AG04450 (cell line): Measurements from ENCODE around the gene ARNT2. TPM values are rescaled to one million over a fixed set of nuclear protein-coding genes. Genes with fewer than 3 reads are reported as not detected.

Experiments used
- CTCF ChIA-PET: fragments of 300-600, 350-600 bp; formaldehyde crosslinking; extraction: SDS; loops from one replicate; lab custom pipeline; 2022; ENCODE audit warnings: antibody characterized with exemption, inconsistent platforms; lab: Charles Lee
- POLR2A ChIA-PET: fragments of 350-600 bp; formaldehyde crosslinking; extraction: SDS; loops from one replicate; lab custom pipeline; 2021; ENCODE audit warnings: antibody characterized with exemption, inconsistent platforms; lab: Yijun Ruan, JAX
- DNase-seq: peaks from one replicate; pipeline ENCODE4 v3.0.0-alpha.2; 2011; ENCODE audit warnings: low read depth, low spot score
- H3K27ac ChIP-seq: one replicate; pipeline ENCODE4 v1.5.1; 2012; ENCODE audit warnings: low read depth, low read length, control low read depth
- H3K27me3 ChIP-seq: one replicate; pipeline ENCODE4 v1.6.0; 2012; ENCODE audit warnings: low read length; ENCODE audit not compliant: control insufficient read depth, insufficient read depth
- H3K4me3 ChIP-seq: 2 replicates; pipeline ENCODE4 v1.5.1; 2011; ENCODE audit warnings: mild to moderate bottlenecking, low read depth, low read length, control low read depth
- H3K9me3 ChIP-seq: 2 replicates; pipeline ENCODE4 v1.5.1; 2012; ENCODE audit warnings: low read length; ENCODE audit not compliant: control insufficient read depth, insufficient read depth
- polyA plus RNA-seq: library from polyadenylated mRNA; depleted of rRNA; stranded (reverse); fragments of >200 nt; gene quantifications from 2 replicates; pipeline ENCODE4 v1.2.3, GENCODE V29; 2011
- TF ChIP-seq, protein P1 (sequence below): IDR thresholded peaks from 2 replicates; pipeline ENCODE4 v1.5.1; 2011; ENCODE audit warnings: low read depth, low read length, control low read depth, inconsistent platforms

The ARNT2 gene
- polyA plus RNA-seq, 1 experiment = 36.8 TPM

DNA sequence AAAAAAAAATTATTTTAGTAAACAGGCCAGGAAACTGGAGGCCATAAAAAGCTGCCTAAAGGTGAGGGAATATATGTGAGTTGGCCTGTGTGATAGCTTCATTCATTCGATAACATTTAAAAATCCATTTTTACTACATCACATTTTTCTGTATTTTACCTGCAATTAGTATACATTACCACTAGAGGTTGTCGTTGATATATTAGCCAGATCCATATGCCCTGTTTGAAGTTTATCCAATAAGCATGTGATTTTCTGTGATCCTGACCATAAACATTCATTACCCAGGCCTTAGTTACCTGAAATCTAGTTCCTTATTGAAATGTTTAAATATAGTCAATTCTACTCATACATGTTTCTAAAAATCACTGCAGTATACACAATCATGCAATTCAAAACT is 71.4 kb downstream of the ARNT2 start:
- Histone ChIP-seq H3K9me3 (peaks cover 10% of the 10 kb centered on the region), H3K4me3 (no peak overlapping the region), H3K27me3 (no peaks in the 10 kb centered on the region), H3K27ac (no peak overlapping the region)
- CTCF ChIA-PET = interaction anchor here (0.6 to 2.2 kb wide), 7 partner anchors 8 to 1136 kb away, joined by 3 to 10 read pairs (median 4); partner anchors contain the start of gene CEMIP
- POLR2A ChIA-PET = interaction anchor here (0.5 to 1.2 kb wide), 2 partner anchors 8 to 20 kb away, joined by 3 read pairs; no protein-coding TSS in a partner anchor
- no peak for DNase-seq
- TF ChIP-seq, protein P1, sequence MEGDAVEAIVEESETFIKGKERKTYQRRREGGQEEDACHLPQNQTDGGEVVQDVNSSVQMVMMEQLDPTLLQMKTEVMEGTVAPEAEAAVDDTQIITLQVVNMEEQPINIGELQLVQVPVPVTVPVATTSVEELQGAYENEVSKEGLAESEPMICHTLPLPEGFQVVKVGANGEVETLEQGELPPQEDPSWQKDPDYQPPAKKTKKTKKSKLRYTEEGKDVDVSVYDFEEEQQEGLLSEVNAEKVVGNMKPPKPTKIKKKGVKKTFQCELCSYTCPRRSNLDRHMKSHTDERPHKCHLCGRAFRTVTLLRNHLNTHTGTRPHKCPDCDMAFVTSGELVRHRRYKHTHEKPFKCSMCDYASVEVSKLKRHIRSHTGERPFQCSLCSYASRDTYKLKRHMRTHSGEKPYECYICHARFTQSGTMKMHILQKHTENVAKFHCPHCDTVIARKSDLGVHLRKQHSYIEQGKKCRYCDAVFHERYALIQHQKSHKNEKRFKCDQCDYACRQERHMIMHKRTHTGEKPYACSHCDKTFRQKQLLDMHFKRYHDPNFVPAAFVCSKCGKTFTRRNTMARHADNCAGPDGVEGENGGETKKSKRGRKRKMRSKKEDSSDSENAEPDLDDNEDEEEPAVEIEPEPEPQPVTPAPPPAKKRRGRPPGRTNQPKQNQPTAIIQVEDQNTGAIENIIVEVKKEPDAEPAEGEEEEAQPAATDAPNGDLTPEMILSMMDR = peak; percentile 28

DNA sequence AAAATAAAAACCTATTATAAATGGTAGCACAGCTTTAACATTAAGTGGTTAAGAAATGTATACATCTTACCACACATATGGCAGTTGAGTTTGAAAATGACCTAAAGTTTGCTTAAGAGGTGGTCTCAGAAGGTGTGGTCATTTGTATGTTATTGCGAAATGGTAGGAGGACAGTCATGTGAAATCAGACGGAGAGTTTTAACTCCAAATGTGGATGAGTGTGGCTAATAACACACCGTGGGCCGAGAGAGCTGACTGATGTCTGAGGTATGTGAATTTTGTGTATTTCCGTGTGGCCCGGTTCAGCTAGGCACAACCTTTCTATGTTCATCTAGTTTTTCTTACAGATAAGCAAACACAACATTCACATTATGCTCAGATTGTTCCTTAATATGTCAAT is 71.9 kb downstream of the ARNT2 start:
- CTCF ChIA-PET = interaction anchor here (0.6 to 2.2 kb wide), 7 partner anchors 8 to 1136 kb away, joined by 3 to 10 read pairs (median 4); partner anchors contain the start of gene CEMIP
- POLR2A ChIA-PET = interaction anchor here (0.5 kb wide), 1 partner anchor 8 kb away, joined by 3 read pairs; no protein-coding TSS in a partner anchor
- TF ChIP-seq, protein P1 = no peak

DNA sequence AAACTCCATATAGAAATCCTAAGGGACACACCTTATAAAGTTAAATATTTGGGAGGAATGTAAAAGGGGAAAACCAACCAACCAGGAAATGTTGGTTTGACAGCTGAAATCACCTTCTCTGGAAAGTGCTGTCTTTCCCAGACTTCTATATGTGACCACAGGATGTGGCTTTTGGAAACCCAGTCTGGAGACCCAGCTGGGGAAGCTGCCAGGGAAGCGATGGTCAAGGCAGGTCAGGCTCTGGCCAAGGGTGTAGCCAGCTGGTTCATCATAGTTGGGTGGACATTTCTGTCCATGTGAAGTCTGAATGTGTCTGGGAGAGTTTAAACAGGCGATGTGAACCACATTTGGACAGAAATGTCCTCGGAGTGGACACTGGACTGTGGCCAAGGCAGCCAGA is 73.9 kb downstream of the ARNT2 start:
- Histone ChIP-seq H3K27me3 (no peaks in the 10 kb centered on the region), H3K27ac (peak overlapping the region; percentile 11), H3K4me3 (no peak overlapping the region), H3K9me3 (peaks cover 10% of the 10 kb centered on the region)
- CTCF ChIA-PET = interaction anchor here (1.2 to 1.6 kb wide), 2 partner anchors 22 to 23 kb away, joined by 3 to 6 read pairs; no protein-coding TSS in a partner anchor
- no peak for DNase-seq
- POLR2A ChIA-PET = interaction anchor here (2.2 kb wide), 1 partner anchor 11 kb away, joined by 10 read pairs; no protein-coding TSS in a partner anchor
- TF ChIP-seq, protein P1 = no peak

More for the DNA sequence above, 71.9 kb downstream of the ARNT2 start:
- no peaks in the 10 kb centered on the region for H3K27me3 ChIP-seq
- no peak overlapping the region for H3K4me3 ChIP-seq
- DNase-seq = no peak
- H3K9me3 ChIP-seq = peaks cover 10% of the 10 kb centered on the region
- no peak overlapping the region for H3K27ac ChIP-seq

DNA sequence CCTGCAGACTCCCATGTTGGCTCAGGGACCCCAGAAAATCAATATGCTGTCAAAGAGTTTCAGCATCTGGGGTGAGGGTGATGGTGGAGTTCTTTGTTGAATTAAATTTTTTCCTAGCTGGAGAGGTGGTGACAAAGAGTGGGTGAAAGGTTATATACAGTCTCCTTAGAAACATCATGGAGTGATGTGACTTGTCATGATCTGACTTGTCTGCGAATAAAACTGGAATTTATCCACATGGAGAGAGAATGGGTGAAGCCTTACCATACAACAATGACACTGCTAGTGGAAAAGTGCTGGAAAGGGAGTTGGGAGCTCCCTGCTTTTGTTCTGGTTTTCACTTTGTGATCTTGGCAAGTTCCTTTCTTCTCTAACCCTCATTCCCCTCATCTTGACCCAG is 75.0 kb downstream of the ARNT2 start:
- no peak overlapping the region for H3K4me3 ChIP-seq
- no peak overlapping the region for H3K27ac ChIP-seq
- TF ChIP-seq, protein P1 = no peak
- DNase-seq = no peak
- H3K9me3 ChIP-seq = peaks cover 10% of the 10 kb centered on the region
- POLR2A ChIA-PET = interaction anchor here (2.2 kb wide), 1 partner anchor 10 kb away, joined by 10 read pairs; no protein-coding TSS in a partner anchor
- no peaks in the 10 kb centered on the region for H3K27me3 ChIP-seq
- CTCF ChIA-PET = interaction anchor here (1.0 to 2.2 kb wide), 3 partner anchors 23 to 300 kb away, joined by 3 to 12 read pairs (median 3); partner anchors contain the start of gene CEMIP

GRCh38 chr15:80480171-80480811 is 76.1 kb downstream of the ARNT2 start:
- no peak overlapping the region for H3K4me3 ChIP-seq
- peak overlapping the region; percentile 90 for H3K27ac ChIP-seq
- no peak for DNase-seq
- ChIA-PET POLR2A (interaction anchor here (1.2 to 2.2 kb wide), 4 partner anchors 9 to 69 kb away, joined by 3 to 9 read pairs (median 6); no protein-coding TSS in a partner anchor), CTCF (interaction anchor here (0.6 to 2.2 kb wide), 5 partner anchors 24 to 1669 kb away, joined by 3 to 12 read pairs (median 3); partner anchors contain the start of genes ADAMTS7 and CEMIP)
- H3K27me3 ChIP-seq = no peaks in the 10 kb centered on the region
- H3K9me3 ChIP-seq = peaks cover 6% of the 10 kb centered on the region; the same call in 1 of the 2 replicates
- TF ChIP-seq, protein P1 = no peak
